HL-60 (cell line): Measurements from ENCODE around the gene SULT1A2.

ENCODE experiments used
- DNase-seq, 2 experiments: peaks; one replicate each; pipeline ENCODE4 v3.0.0-alpha.2; 2010 to 2020; ENCODE audit warnings: low read depth in 1 of 2, low spot score in 1 of 2
- H3K27ac ChIP-seq: fragments of 250-450 bp; sonication (Bioruptor Pico); replicated peaks from 2 replicates; pipeline ENCODE4 v1.5.1; 2020; ENCODE audit warnings: mild to moderate bottlenecking, moderate library complexity
- H3K27me3 ChIP-seq: fragments of 250-450 bp; sonication (Bioruptor Pico); 2 replicates; pipeline ENCODE4 v1.5.1; 2021; ENCODE audit warnings: mild to moderate bottlenecking, moderate library complexity; ENCODE audit not compliant: insufficient read depth, poor library complexity, severe bottlenecking
- H3K4me3 ChIP-seq: replicated peaks from 2 replicates; pipeline ENCODE4 v1.5.1; 2011; ENCODE audit warnings: mild to moderate bottlenecking, control low read depth, low read length; ENCODE audit not compliant: insufficient read depth
- CTCF ChIP-seq: IDR thresholded peaks from one replicate; pipeline ENCODE4 v1.5.1; 2011; ENCODE audit warnings: low read length, control low read depth, inconsistent platforms; ENCODE audit not compliant: insufficient read depth
- GABPA ChIP-seq: IDR thresholded peaks from 2 replicates; pipeline ENCODE4 v1.6.1; 2012; ENCODE audit warnings: low read depth
- POLR2AphosphoS5 ChIP-seq: IDR thresholded peaks from 2 replicates; pipeline ENCODE4 v1.6.1; 2012; ENCODE audit warnings: low read depth
- REST ChIP-seq: IDR thresholded peaks from 2 replicates; pipeline ENCODE4 v1.6.1; 2012; ENCODE audit warnings: low read depth; ENCODE audit not compliant: insufficient replicate concordance
- SPI1 ChIP-seq: IDR thresholded peaks from 2 replicates; pipeline ENCODE4 v1.6.1; 2012; ENCODE audit warnings: low read depth, mild to moderate bottlenecking, borderline replicate concordance

SULT1A2 gene

GRCh38 chr16:28585674-28586073 is 11.2 kb downstream of the SULT1A2 start:
- Histone ChIP-seq H3K27ac (no peak overlapping the region), H3K27me3 (no peaks in the 10 kb centered on the region), H3K4me3 (no peak overlapping the region)
- no peak for DNase-seq
- TF ChIP-seq REST (no peak), SPI1 (no peak), POLR2AphosphoS5 (no peak), GABPA (no peak), CTCF (no peak)

- TF ChIP-seq SPI1, result no peak
- no peak for TF ChIP-seq POLR2AphosphoS5
- H3K27ac ChIP-seq, result no peak overlapping the region
- H3K27me3 ChIP-seq, result no peaks in the 10 kb centered on the region
- no peak overlapping the region for H3K4me3 ChIP-seq
- no peak for DNase-seq
Observed at GRCh38 chr16:28580726-28581315, 16.0 kb downstream of the SULT1A2 start.

GRCh38 chr16:28575446-28576109 is 21.3 kb downstream of the SULT1A2 start:
- no peak overlapping the region for H3K4me3 ChIP-seq
- TF ChIP-seq POLR2AphosphoS5, result no peak
- TF ChIP-seq REST, result no peak
- no peak for TF ChIP-seq CTCF
- no peak for TF ChIP-seq GABPA
- TF ChIP-seq SPI1, result no peak
- DNase-seq, result no peak
- no peak overlapping the region for H3K27ac ChIP-seq
- no peaks in the 10 kb centered on the region for H3K27me3 ChIP-seq

- Histone ChIP-seq H3K27me3 (no peaks in the 10 kb centered on the region), H3K4me3 (no peak overlapping the region), H3K27ac (no peak overlapping the region)
- no peak for DNase-seq
- TF ChIP-seq SPI1, result no peak
- TF ChIP-seq POLR2AphosphoS5, result no peak
- no peak for TF ChIP-seq GABPA
- TF ChIP-seq REST, result no peak
- TF ChIP-seq CTCF, result no peak
Observed at GRCh38 chr16:28574925-28575324, 21.9 kb downstream of the SULT1A2 start.
